GM23338 (cell line): Measurements from ENCODE around the gene NPLOC4. TPM values are rescaled to one million over a fixed set of nuclear protein-coding genes. Genes with fewer than 3 reads are reported as not detected.

ENCODE experiments used
- ATAC-seq: fragments of 200-7000 bp; cut with Tn5 transposase; 3 replicates; pipeline ENCODE4 v1.9.1; 2020
- DNase-seq: peaks from one replicate; pipeline ENCODE4 v3.0.0-alpha.2; 2015; ENCODE audit warnings: low spot score
- H2AFZ ChIP-seq: fragments of 200-600 bp; sonication (generic); 2 replicates; pipeline ENCODE4 v1.8.0; 2016; ENCODE audit warnings: antibody characterized with exemption, mild to moderate bottlenecking, moderate library complexity
- H3F3A ChIP-seq: fragments of 200-600 bp; sonication (generic); replicated peaks from 2 replicates; pipeline ENCODE4 v1.8.0; 2017; ENCODE audit warnings: antibody characterized with exemption, mixed run types, low read depth
- H3K27ac ChIP-seq: fragments of 200-600 bp; sonication (generic); 2 replicates; pipeline ENCODE4 v1.6.1; 2016; ENCODE audit warnings: low read depth
- H3K27me3 ChIP-seq: fragments of 200-600 bp; sonication (generic); 2 replicates; pipeline ENCODE4 v1.8.0; 2016; ENCODE audit warnings: mild to moderate bottlenecking, mixed run types, moderate library complexity; ENCODE audit not compliant: insufficient read depth
- H3K36me3 ChIP-seq: fragments of 200-600 bp; sonication (generic); 2 replicates; pipeline ENCODE4 v1.8.0; 2016; ENCODE audit warnings: mild to moderate bottlenecking; ENCODE audit not compliant: insufficient read depth
- H3K4me1 ChIP-seq: fragments of 200-600 bp; sonication (generic); 2 replicates; pipeline ENCODE4 v1.8.0; 2016; ENCODE audit warnings: mild to moderate bottlenecking, moderate library complexity; ENCODE audit not compliant: insufficient read depth
- H3K4me2 ChIP-seq: fragments of 200-600 bp; sonication (generic); 2 replicates; pipeline ENCODE4 v1.7.1; 2017; ENCODE audit warnings: mixed run types
- H3K4me3 ChIP-seq: fragments of 200-600 bp; sonication (generic); 2 replicates; pipeline ENCODE4 v1.6.1; 2016; ENCODE audit warnings: mixed run types
- H3K79me2 ChIP-seq: fragments of 200-600 bp; sonication (generic); replicated peaks from 2 replicates; pipeline ENCODE4 v1.8.0; 2017; ENCODE audit warnings: mild to moderate bottlenecking; ENCODE audit not compliant: insufficient read depth
- H3K9me2 ChIP-seq: fragments of 200-600 bp; sonication (generic); 2 replicates; pipeline ENCODE4 v1.8.0; 2017; ENCODE audit not compliant: insufficient read depth
- H4K20me1 ChIP-seq: fragments of 200-600 bp; sonication (generic); replicated peaks from 2 replicates; pipeline ENCODE4 v1.8.0; 2017; ENCODE audit warnings: mild to moderate bottlenecking; ENCODE audit not compliant: insufficient read depth
- H3K27ac Mint-ChIP-seq: 2 replicates; pipeline ENCODE4 v1.8.0; 2020; ENCODE audit warnings: inconsistent platforms, mild to moderate bottlenecking, moderate library complexity, mixed read lengths
- H3K27me3 Mint-ChIP-seq: 3 replicates; pipeline ENCODE4 v1.8.0; 2022; ENCODE audit warnings: low read depth, mild to moderate bottlenecking, moderate library complexity, mixed read lengths, inconsistent platforms; ENCODE audit not compliant: insufficient read depth, poor library complexity
- H3K36me3 Mint-ChIP-seq: 3 replicates; pipeline ENCODE4 v1.8.0; 2021; ENCODE audit warnings: low read depth, mild to moderate bottlenecking, inconsistent platforms, moderate library complexity, mixed read lengths
- H3K4me1 Mint-ChIP-seq: 3 replicates; pipeline ENCODE4 v1.8.0; 2020; ENCODE audit warnings: mild to moderate bottlenecking, inconsistent platforms, mixed read lengths
- H3K4me3 Mint-ChIP-seq: 3 replicates; pipeline ENCODE4 v1.8.0; 2021; ENCODE audit warnings: moderate library complexity, mild to moderate bottlenecking, inconsistent platforms, mixed read lengths
- H3K9me3 Mint-ChIP-seq: 3 replicates; pipeline ENCODE4 v1.8.0; 2020; ENCODE audit warnings: moderate library complexity, mild to moderate bottlenecking, inconsistent platforms, mixed read lengths
- CREB1 ChIP-seq: fragments of 250-450 bp; sonication (Bioruptor Pico); IDR thresholded peaks from 2 replicates; pipeline ENCODE4 v1.5.0; 2020; ENCODE audit warnings: low read depth, mild to moderate bottlenecking, moderate library complexity
- CTCF ChIP-seq, 2 experiments: fragments of 200-600 bp in 1 of 2; sonication (generic) in 1 of 2; conservative IDR thresholded peaks; 2 replicates each; pipeline versions ENCODE4 v1.5.1 to v1.6.1; 2016 to 2017; ENCODE audit warnings: antibody characterized with exemption in 2 of 2, low read depth in 2 of 2, mild to moderate bottlenecking in 2 of 2, moderate library complexity in 1 of 2
- ETS1 ChIP-seq: IDR thresholded peaks from 2 replicates; pipeline ENCODE4 v1.6.1; 2016; ENCODE audit warnings: antibody characterized with exemption
- EZH2 ChIP-seq: fragments of 200-600 bp; sonication (generic); IDR thresholded peaks from one replicate; pipeline ENCODE4 v1.8.0; 2017; ENCODE audit warnings: antibody characterized with exemption, mild to moderate bottlenecking, low read depth; ENCODE audit not compliant: unreplicated experiment
- EZH2phosphoT487 ChIP-seq: fragments of 200-600 bp; sonication (generic); IDR thresholded peaks from one replicate; pipeline ENCODE4 v1.8.1; 2018; ENCODE audit warnings: antibody characterized with exemption; ENCODE audit not compliant: unreplicated experiment
- JUNB ChIP-seq: IDR thresholded peaks from one replicate; pipeline ENCODE4 v1.6.1; 2016; ENCODE audit warnings: antibody characterized with exemption; ENCODE audit not compliant: unreplicated experiment
- NANOG ChIP-seq: IDR thresholded peaks from 2 replicates; pipeline ENCODE4 v1.6.1; 2016; ENCODE audit warnings: antibody characterized with exemption, borderline replicate concordance
- POLR2AphosphoS5 ChIP-seq: IDR thresholded peaks from 2 replicates; pipeline ENCODE4 v1.6.1; 2016; ENCODE audit warnings: antibody characterized with exemption, low read depth
- REST ChIP-seq: IDR thresholded peaks from one replicate; pipeline ENCODE4 v1.6.1; 2018; ENCODE audit warnings: antibody characterized with exemption; ENCODE audit not compliant: unreplicated experiment
- STAT1 ChIP-seq: IDR thresholded peaks from one replicate; pipeline ENCODE4 v1.6.1; 2016; ENCODE audit warnings: antibody characterized with exemption; ENCODE audit not compliant: unreplicated experiment
- ZNF114 ChIP-seq: fragments of 250-450 bp; sonication (Bioruptor Pico); IDR thresholded peaks from 2 replicates; pipeline ENCODE4 v1.5.0; 2020; ENCODE audit warnings: mild to moderate bottlenecking, moderate library complexity
- ZNF331 ChIP-seq: fragments of 250-450 bp; sonication (Bioruptor Pico); IDR thresholded peaks from 2 replicates; pipeline ENCODE4 v1.5.0; 2020; ENCODE audit warnings: low read depth, mild to moderate bottlenecking, moderate library complexity
- ZNF462 ChIP-seq: fragments of 250-450 bp; sonication (Bioruptor Pico); IDR thresholded peaks from 2 replicates; pipeline ENCODE4 v1.5.0; 2020; ENCODE audit warnings: mild to moderate bottlenecking, moderate library complexity
- polyA plus RNA-seq: library from polyadenylated mRNA; unstranded; fragments of >200 nt; fragmentation: Nextera tagmentation; extraction: Ambion mirVana; gene quantifications from 2 replicates; pipeline ENCODE4 v1.2.1, GENCODE V29; 2016
- total RNA-seq: library from RNA; depleted of rRNA; stranded (reverse); fragments of >200 nt; shearing (Covaris generic); gene quantifications from 2 replicates; pipeline ENCODE4 v1.2.3, GENCODE V29; 2014

NPLOC4 gene
- total and polyA plus RNA-seq, 2 experiments from 2014 or later, result 24.1 to 79.1 TPM

- no peak overlapping the region for H3K4me3 Mint-ChIP-seq
- H3K27me3 ChIP-seq, result peaks cover 32% of the 10 kb centered on the region
Observed at GRCh38 chr17:81651692-81652091, 14.8 kb upstream of the NPLOC4 start.

More at GRCh38 chr17:81651692-81652091, 14.8 kb upstream of the NPLOC4 start:
- peaks cover 9% of the 10 kb centered on the region; the same call in 1 of the 3 replicates for H3K9me3 Mint-ChIP-seq
- no peaks in the 10 kb centered on the region for H3K36me3 Mint-ChIP-seq
- H3K27me3 Mint-ChIP-seq, result peaks cover 36% of the 10 kb centered on the region
- Histone ChIP-seq H3K79me2 (no peaks in the 10 kb centered on the region), H3K4me1 (peaks cover 24% of the 10 kb centered on the region), H3K4me3 (no peak overlapping the region), H3K36me3 (no peaks in the 10 kb centered on the region), H3F3A (peaks cover 12% of the 10 kb centered on the region; the same call in 1 of the 2 replicates), H3K9me2 (no peaks in the 10 kb centered on the region), H3K27ac (no peak overlapping the region), H2AFZ (no peak overlapping the region), H4K20me1 (no peaks in the 10 kb centered on the region), H3K4me2 (no peak overlapping the region)
- no peak for DNase-seq
- H3K27ac Mint-ChIP-seq, result no peak overlapping the region
- peaks cover 14% of the 10 kb centered on the region for H3K4me1 Mint-ChIP-seq
- TF ChIP-seq CTCF (conservative IDR thresholded peaks at IDR 0.05; ENCODE audit: low read depth in 2 of 2), result no peak
- no peak for TF ChIP-seq EZH2
- TF ChIP-seq STAT1, result no peak
- no peak for TF ChIP-seq CREB1 (CRISPR knock-in tag)
- no peak for TF ChIP-seq ETS1
- no peak for TF ChIP-seq EZH2phosphoT487
- TF ChIP-seq JUNB, result no peak
- TF ChIP-seq REST, result no peak
- TF ChIP-seq POLR2AphosphoS5, result no peak
- no peak for TF ChIP-seq ZNF462 (CRISPR knock-in tag)
- TF ChIP-seq NANOG, result no peak
- TF ChIP-seq ZNF331 (CRISPR knock-in tag), result no peak
- no peak for TF ChIP-seq ZNF114 (CRISPR knock-in tag)
- ATAC-seq, result no peak
